K562 (cell line): Measurements from ENCODE around the gene ITGA1. TPM values are rescaled to one million over a fixed set of nuclear protein-coding genes. Genes with fewer than 3 reads are reported as not detected.

Experiments
- CXXC5 ChIP-seq: fragments of 250-450 bp; sonication (Bioruptor Pico); IDR thresholded peaks from 2 replicates; pipeline ENCODE4 v1.8.0; 2022; ENCODE audit warnings: inconsistent platforms, mild to moderate bottlenecking, moderate library complexity
- DPF2 ChIP-seq: fragments of 450-650 bp; IDR thresholded peaks from 2 replicates; pipeline ENCODE4 v1.6.1; 2016
- E2F6 ChIP-seq, 2 experiments: IDR thresholded peaks; 2 replicates each; pipeline ENCODE4 v1.6.1; 2011; ENCODE audit warnings: borderline replicate concordance in 1 of 2, control low read depth in 1 of 2, low read depth in 1 of 2, low read length in 1 of 2, mild to moderate bottlenecking in 1 of 2, mixed read lengths in 1 of 2, moderate library complexity in 1 of 2; ENCODE audit not compliant: insufficient read depth in 1 of 2, insufficient read length in 1 of 2, poor library complexity in 1 of 2, severe bottlenecking in 1 of 2; ENCODE audit errors: extremely low read depth in 1 of 2
- FOXM1 ChIP-seq, 2 experiments: fragments of 450-650 bp in 1 of 2; sonication (generic) in 1 of 2; formaldehyde crosslinking in 1 of 2; IDR thresholded peaks; 2 replicates each; pipeline versions ENCODE4 v1.6.1 to v1.9.0; 2017 to 2022; ENCODE audit warnings: low read depth in 2 of 2, mild to moderate bottlenecking in 2 of 2, missing genetic modification reagents in 1 of 2, moderate library complexity in 1 of 2
- GABPB2 ChIP-seq: fragments of 250-450 bp; sonication (Bioruptor Pico); conservative IDR thresholded peaks from 2 replicates; pipeline ENCODE4 v1.5.1; 2021; ENCODE audit warnings: mild to moderate bottlenecking
- HDAC3 ChIP-seq: fragments of 450-650 bp; IDR thresholded peaks from 2 replicates; pipeline ENCODE4 v1.6.1; 2018; ENCODE audit warnings: borderline replicate concordance, mild to moderate bottlenecking, moderate library complexity; ENCODE audit not compliant: partially characterized antibody
- HMG20B ChIP-seq: fragments of 250-450 bp; sonication (Bioruptor Pico); IDR thresholded peaks from 2 replicates; pipeline ENCODE4 v1.5.0; 2021; ENCODE audit warnings: mild to moderate bottlenecking
- LARP7 ChIP-seq: fragments of 450-650 bp; IDR thresholded peaks from 2 replicates; pipeline ENCODE4 v1.6.1; 2016
- MED1 ChIP-seq: sonication (generic); formaldehyde crosslinking; IDR thresholded peaks from 2 replicates; pipeline ENCODE4 v1.8.1; 2023; ENCODE audit warnings: missing genetic modification reagents, borderline replicate concordance
- PCBP2 ChIP-seq: fragments of 200-400 bp; formaldehyde crosslinking; IDR thresholded peaks from 2 replicates; pipeline ENCODE4 v1.6.1; 2018; ENCODE audit warnings: low read length, low read depth, mild to moderate bottlenecking, moderate library complexity; ENCODE audit not compliant: poor library complexity, severe bottlenecking
- POLR3A ChIP-seq: IDR thresholded peaks from 2 replicates; pipeline ENCODE4 v1.6.1; 2011; ENCODE audit warnings: borderline replicate concordance, mild to moderate bottlenecking, moderate library complexity; ENCODE audit not compliant: insufficient read length, insufficient read depth; ENCODE audit errors: extremely low read depth
- TEAD1 ChIP-seq, 2 experiments: fragments of 450-650 bp in 1 of 2; sonication (generic) in 1 of 2; formaldehyde crosslinking; IDR thresholded peaks; 2 replicates each; pipeline versions ENCODE4 v1.4.0 to v1.8.0; 2020 to 2022; ENCODE audit warnings: mild to moderate bottlenecking in 2 of 2, missing genetic modification reagents in 1 of 2
- polyA plus RNA-seq, 8 experiments: library from polyadenylated mRNA; depleted of rRNA in 4 of 8; stranded (reverse) in 5 of 8; unstranded in 3 of 8; fragments of >200 nt; fragmentation: Nextera tagmentation in 2 of 8; fragmentation: Illumina TruSeq in 1 of 8; extraction: Ambion mirVana in 2 of 8; extraction: Trizol in 1 of 8; gene quantifications; 2 replicates each; pipeline versions ENCODE4 v1.2.1 to v1.2.3, GENCODE V29; 2011 to 2014; ENCODE audit warnings: inconsistent platforms in 1 of 8, missing spikeins in 1 of 8
- total RNA-seq, 7 experiments: library from RNA; depleted of rRNA in 6 of 7; stranded (reverse); fragments of >200 nt in 6 of 7; fragmentation: Illumina TruSeq in 2 of 7; extraction: Trizol in 2 of 7; gene quantifications; 2 replicates each; pipeline versions ENCODE4 v1.2.1 to v1.2.3, GENCODE V29; 2011 to 2021; ENCODE audit warnings: low replicate concordance in 1 of 7
- TF ChIP-seq, protein P1 (sequence below), 2 experiments: fragments of 450-650 bp; IDR thresholded peaks; 2 replicates each; pipeline ENCODE4 v1.6.1; 2016; ENCODE audit warnings: mild to moderate bottlenecking in 2 of 2, borderline replicate concordance in 1 of 2, low read depth in 1 of 2, moderate library complexity in 1 of 2
- TF ChIP-seq, protein P2 (sequence below): fragments of 250-450 bp; sonication (Bioruptor Pico); IDR thresholded peaks from 2 replicates; pipeline ENCODE4 v1.5.0; 2021; ENCODE audit warnings: mild to moderate bottlenecking, borderline replicate concordance

ITGA1 gene
- total and polyA plus RNA-seq, 9 of the 15 experiments (the other 6 are each of a cell fraction or from before 2014, with no cell fraction given), result 0.04 to 0.22 TPM; not detected in 7

- TF ChIP-seq TEAD1 (CRISPR knock-in tag; IDR thresholded peaks at IDR 0.05) (peak in 1 of 2 experiments; percentile 56; a peak in 1 of 4 replicates), GABPB2 (CRISPR knock-in tag) (no peak), POLR3A (no peak), HMG20B (CRISPR knock-in tag) (no peak), FOXM1 (IDR thresholded peaks at IDR 0.05; ENCODE audit: low read depth) (no peak), FOXM1 (CRISPR knock-in tag; IDR thresholded peaks at IDR 0.05; ENCODE audit: low read depth) (no peak), E2F6 (IDR thresholded peaks at IDR 0.05; ENCODE audit: borderline replicate concordance in 1 of 2, extremely low read depth in 1 of 2, insufficient read depth in 1 of 2, insufficient read length in 1 of 2, low read depth in 1 of 2, low read length in 1 of 2, poor library complexity in 1 of 2, severe bottlenecking in 1 of 2) (no peak), CXXC5 (CRISPR knock-in tag) (no peak), MED1 (CRISPR knock-in tag) (no peak), LARP7 (no peak), PCBP2 (no peak), DPF2 (no peak), HDAC3 (no peak)
- TF ChIP-seq, protein P1, sequence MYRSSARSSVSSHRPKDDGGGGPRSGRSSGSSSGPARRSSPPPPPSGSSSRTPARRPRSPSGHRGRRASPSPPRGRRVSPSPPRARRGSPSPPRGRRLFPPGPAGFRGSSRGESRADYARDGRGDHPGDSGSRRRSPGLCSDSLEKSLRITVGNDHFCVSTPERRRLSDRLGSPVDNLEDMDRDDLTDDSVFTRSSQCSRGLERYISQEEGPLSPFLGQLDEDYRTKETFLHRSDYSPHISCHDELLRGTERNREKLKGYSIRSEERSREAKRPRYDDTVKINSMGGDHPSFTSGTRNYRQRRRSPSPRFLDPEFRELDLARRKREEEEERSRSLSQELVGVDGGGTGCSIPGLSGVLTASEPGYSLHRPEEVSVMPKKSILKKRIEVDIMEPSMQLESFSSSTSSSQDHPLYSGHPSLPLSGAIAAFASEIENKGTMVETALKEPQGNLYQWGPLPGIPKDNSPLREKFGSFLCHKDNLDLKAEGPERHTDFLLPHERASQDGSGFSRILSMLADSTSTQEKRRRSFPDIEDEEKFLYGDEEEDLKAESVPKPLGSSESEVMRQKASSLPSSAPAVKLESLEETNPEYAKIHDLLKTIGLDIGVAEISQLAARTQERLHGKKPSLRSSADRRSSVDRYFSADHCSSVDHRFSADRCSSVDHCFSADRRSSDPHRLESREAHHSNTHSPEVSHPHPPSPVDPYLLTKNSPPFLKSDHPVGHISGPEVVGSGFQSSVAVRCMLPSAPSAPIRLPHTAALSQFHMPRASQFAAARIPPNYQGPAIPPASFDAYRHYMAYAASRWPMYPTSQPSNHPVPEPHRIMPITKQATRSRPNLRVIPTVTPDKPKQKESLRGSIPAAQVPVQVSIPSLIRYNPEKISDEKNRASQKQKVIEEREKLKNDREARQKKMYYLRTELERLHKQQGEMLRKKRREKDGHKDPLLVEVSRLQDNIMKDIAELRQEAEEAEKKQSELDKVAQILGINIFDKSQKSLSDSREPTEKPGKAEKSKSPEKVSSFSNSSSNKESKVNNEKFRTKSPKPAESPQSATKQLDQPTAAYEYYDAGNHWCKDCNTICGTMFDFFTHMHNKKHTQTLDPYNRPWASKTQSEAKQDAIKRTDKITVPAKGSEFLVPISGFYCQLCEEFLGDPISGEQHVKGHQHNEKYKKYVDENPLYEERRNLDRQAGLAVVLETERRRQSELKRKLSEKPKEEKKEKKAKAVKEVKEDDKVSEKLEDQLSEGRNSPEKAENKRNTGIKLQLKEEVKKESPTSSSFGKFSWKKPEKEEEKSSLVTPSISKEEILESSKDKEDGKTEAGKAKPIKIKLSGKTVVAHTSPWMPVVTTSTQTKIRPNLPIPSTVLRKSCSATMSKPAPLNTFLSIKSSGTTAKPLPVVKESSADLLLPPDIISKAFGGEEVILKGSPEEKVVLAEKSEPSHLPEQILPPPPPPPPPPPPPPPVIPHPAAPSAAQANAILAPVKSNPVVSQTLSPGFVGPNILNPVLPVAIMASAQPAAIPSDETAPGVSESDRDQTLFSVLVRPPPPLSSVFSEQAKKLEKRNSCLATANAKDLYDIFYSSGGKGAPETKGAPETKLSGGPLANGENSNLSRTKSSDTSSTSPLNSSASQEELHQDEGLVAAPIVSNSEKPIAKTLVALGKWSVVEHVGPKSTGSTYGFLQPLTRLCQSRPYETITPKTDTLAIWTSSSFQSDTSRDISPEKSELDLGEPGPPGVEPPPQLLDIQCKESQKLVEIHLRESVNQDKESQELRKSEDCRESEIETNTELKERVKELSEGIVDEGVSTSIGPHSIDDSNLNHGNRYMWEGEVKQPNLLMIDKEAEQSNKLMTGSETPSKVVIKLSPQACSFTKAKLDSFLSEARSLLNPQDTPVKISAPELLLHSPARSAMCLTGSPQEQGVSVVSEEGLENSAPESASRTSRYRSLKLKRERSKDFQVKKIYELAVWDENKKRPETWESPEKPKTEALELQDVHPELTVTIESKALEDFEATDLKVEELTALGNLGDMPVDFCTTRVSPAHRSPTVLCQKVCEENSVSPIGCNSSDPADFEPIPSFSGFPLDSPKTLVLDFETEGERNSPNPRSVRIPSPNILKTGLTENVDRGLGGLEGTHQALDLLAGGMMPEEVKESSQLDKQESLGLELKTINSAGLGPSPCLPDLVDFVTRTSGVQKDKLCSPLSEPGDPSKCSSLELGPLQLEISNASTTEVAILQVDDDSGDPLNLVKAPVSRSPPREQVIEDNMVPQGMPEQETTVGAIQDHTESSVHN (IDR thresholded peaks at IDR 0.05; ENCODE audit: borderline replicate concordance in 1 of 2, low read depth in 1 of 2), result no peak
- TF ChIP-seq, protein P2, sequence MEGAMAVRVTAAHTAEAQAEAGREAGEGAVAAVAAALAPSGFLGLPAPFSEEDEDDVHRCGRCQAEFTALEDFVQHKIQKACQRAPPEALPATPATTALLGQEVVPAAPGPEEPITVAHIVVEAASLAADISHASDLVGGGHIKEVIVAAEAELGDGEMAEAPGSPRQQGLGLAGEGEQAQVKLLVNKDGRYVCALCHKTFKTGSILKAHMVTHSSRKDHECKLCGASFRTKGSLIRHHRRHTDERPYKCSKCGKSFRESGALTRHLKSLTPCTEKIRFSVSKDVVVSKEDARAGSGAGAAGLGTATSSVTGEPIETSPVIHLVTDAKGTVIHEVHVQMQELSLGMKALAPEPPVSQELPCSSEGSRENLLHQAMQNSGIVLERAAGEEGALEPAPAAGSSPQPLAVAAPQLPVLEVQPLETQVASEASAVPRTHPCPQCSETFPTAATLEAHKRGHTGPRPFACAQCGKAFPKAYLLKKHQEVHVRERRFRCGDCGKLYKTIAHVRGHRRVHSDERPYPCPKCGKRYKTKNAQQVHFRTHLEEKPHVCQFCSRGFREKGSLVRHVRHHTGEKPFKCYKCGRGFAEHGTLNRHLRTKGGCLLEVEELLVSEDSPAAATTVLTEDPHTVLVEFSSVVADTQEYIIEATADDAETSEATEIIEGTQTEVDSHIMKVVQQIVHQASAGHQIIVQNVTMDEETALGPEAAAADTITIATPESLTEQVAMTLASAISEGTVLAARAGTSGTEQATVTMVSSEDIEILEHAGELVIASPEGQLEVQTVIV (CRISPR knock-in tag), result no peak
These were observed 12.9 kb downstream of the ITGA1 start (continued) for GRCh38 chr5:52800394-52801213.
